ENCODE results near the gene CPT1A. TPM values are rescaled to one million over a fixed set of nuclear protein-coding genes. Genes with fewer than 3 reads are reported as not detected.
A peak's percentile ranks its signal among the peaks of the same experiment; 100 is the strongest.

Gene CPT1A
- total RNA-seq, 1 donor from 2014 or later: 29.2 TPM

DNA sequence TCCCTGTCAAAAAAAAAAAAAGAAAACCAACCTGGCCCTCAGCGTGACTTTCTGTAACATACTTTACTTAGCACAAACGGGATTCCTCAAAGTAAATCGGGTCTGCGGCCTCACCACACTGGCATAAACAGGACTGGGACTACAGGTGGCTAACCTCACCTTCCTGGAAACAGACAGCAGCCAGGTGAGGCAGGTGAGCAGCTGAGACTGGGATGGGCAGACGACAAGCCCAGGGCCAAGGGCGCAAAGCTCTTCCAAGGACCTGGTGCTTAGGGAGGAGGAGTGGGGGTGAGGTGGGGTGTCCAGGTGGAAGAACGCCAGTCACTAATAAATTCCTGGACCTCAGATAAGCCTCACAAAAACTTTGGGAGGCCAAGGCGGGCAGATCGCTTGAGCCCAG lies 15.0 kb downstream of the CPT1A start:
- DNase-seq (ENCODE audit: low read depth) (no peak), FAIRE-seq (no peak)
- Histone ChIP-seq H3K4me3 (ENCODE audit: low read depth, low read length) (no peak overlapping the region), H3K27me3 (ENCODE audit: control insufficient read depth, insufficient read depth, low read length) (no peaks in the 10 kb centered on the region), H3K36me3 (ENCODE audit: control insufficient read depth, insufficient read depth, low read length) (no peaks in the 10 kb centered on the region)
- TF ChIP-seq, protein P1, sequence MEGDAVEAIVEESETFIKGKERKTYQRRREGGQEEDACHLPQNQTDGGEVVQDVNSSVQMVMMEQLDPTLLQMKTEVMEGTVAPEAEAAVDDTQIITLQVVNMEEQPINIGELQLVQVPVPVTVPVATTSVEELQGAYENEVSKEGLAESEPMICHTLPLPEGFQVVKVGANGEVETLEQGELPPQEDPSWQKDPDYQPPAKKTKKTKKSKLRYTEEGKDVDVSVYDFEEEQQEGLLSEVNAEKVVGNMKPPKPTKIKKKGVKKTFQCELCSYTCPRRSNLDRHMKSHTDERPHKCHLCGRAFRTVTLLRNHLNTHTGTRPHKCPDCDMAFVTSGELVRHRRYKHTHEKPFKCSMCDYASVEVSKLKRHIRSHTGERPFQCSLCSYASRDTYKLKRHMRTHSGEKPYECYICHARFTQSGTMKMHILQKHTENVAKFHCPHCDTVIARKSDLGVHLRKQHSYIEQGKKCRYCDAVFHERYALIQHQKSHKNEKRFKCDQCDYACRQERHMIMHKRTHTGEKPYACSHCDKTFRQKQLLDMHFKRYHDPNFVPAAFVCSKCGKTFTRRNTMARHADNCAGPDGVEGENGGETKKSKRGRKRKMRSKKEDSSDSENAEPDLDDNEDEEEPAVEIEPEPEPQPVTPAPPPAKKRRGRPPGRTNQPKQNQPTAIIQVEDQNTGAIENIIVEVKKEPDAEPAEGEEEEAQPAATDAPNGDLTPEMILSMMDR (IDR thresholded peaks at IDR 0.05; ENCODE audit: insufficient read depth, low read length, severe bottlenecking): no peak

DNA sequence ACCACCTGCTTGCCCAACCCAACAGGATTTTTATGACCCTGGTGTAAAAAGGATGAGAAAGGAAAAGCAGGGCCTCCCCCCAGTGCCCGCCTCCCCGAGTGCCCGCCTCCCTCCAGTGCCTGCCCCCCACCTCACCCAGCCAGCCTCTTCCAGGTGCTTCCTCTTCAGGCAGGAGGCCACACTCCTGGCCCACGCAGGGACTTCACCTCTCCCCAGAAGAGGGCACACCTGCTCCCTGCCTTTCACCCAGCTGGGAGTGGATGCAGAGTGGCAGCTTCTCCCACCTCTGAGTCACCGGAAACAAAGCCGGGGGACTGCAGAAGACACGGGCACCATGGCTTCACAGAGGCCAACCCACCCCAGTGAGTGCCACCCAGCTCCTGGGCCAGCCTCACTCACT lies 16.1 kb downstream of the CPT1A start:
- Histone ChIP-seq H3K36me3 (ENCODE audit: control insufficient read depth, insufficient read depth, low read length) (no peaks in the 10 kb centered on the region), H3K4me3 (ENCODE audit: low read depth, low read length) (no peak overlapping the region), H3K27me3 (ENCODE audit: control insufficient read depth, insufficient read depth, low read length) (no peaks in the 10 kb centered on the region)
- no peak for FAIRE-seq
- TF ChIP-seq, protein P1 (IDR thresholded peaks at IDR 0.05; ENCODE audit: insufficient read depth, low read length, severe bottlenecking): peak; percentile 60
- peak; percentile 38 for DNase-seq (ENCODE audit: low read depth)

DNA sequence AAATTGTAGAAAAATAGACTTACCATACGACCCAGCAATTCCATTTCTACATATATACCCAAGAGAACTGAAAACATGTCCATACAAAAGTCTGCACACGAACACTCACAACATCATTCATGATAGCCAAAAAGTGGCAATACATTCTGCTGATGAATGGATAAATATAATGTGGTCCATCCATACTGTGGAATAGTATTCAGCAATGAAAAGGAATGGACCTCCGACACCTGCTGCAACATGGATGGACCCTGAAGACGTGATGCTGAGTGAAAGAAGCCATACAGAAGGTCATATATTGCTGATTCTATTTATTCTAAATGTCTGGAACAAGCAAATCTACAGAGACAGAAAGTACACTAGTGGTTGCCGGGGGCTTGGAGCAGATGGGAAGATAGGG lies 19.2 kb downstream of the CPT1A start:
- H3K4me3 ChIP-seq (ENCODE audit: low read depth, low read length): no peak overlapping the region
- no peak for DNase-seq (ENCODE audit: low read depth)
- no peaks in the 10 kb centered on the region for H3K27me3 ChIP-seq (ENCODE audit: control insufficient read depth, insufficient read depth, low read length)
- TF ChIP-seq, protein P1 (IDR thresholded peaks at IDR 0.05; ENCODE audit: insufficient read depth, low read length, severe bottlenecking): no peak
- FAIRE-seq: no peak
- no peaks in the 10 kb centered on the region for H3K36me3 ChIP-seq (ENCODE audit: control insufficient read depth, insufficient read depth, low read length)

DNA sequence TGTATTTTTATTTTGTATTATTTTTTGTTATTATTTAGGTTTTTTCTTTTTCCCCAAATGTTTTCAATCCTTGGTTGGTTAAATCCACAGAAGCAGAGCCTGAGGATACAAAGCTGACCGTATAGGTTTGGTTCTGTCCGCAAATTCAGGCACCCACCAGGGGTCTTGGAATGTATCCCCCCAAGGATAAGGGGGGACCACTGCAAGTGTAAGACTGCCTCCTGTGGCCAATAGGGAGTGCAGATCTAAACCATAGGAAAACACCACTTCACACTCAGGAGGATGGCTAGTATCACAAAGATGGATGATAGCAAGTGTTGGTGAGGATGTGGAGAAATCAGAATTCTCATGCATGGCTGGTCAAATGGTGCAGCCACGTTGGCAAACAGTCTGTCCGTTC lies 20.0 kb downstream of the CPT1A start:
- no peak for FAIRE-seq
- no peak overlapping the region for H3K4me3 ChIP-seq (ENCODE audit: low read depth, low read length)

DNA sequence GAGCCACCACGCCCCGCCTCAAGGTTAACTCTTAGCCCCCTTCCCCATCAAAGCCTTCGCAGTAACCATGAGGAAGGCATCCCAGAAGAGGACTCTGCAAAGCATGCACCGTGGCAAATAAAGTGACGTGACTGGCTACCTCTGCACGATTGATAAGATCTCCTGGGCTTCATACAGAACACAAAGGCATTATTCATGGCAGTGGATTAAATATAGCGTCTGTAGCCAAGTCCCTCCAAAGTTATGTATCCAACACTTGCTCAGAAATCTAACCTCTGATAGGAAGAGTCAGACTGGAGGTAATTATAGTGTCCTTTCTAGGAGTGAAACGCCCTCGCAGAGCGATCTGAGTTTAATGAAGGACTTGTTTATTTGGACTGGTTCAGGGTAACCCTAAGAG lies 22.4 kb downstream of the CPT1A start:
- FAIRE-seq: no peak
- Histone ChIP-seq H3K27me3 (ENCODE audit: control insufficient read depth, insufficient read depth, low read length) (no peaks in the 10 kb centered on the region), H3K4me3 (ENCODE audit: low read depth, low read length) (no peak overlapping the region), H3K36me3 (ENCODE audit: control insufficient read depth, insufficient read depth, low read length) (peaks cover 1% of the 10 kb centered on the region)
- TF ChIP-seq, protein P1 (IDR thresholded peaks at IDR 0.05; ENCODE audit: insufficient read depth, low read length, severe bottlenecking): no peak
- no peak for DNase-seq (ENCODE audit: low read depth)

More for the DNA sequence above, 20.0 kb downstream of the CPT1A start:
- DNase-seq (ENCODE audit: low read depth): no peak
- TF ChIP-seq, protein P1 (IDR thresholded peaks at IDR 0.05; ENCODE audit: insufficient read depth, low read length, severe bottlenecking): no peak
- no peaks in the 10 kb centered on the region for H3K27me3 ChIP-seq (ENCODE audit: control insufficient read depth, insufficient read depth, low read length)
- H3K36me3 ChIP-seq (ENCODE audit: control insufficient read depth, insufficient read depth, low read length): no peaks in the 10 kb centered on the region

DNA sequence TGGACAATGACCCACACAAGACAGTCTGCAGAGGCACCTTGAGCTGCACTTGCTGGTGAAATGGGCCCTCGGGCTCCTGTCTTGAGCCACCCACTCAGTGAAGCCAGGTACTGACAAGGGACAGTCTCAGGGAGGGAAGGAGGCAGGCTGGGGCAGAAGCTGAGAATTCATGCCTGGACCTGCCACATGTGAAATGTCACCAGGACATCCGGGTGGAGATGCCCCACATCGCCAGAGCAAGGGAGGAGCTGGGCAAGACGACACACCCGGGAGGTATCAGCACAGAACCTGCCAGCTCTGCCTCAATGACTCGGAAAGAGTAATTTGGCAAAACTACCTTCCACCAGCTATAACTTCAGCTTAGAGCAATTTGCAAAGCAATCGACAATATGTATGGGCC lies 23.5 kb downstream of the CPT1A start:
- no peak overlapping the region for H3K4me3 ChIP-seq (ENCODE audit: low read depth, low read length)
- DNase-seq (ENCODE audit: low read depth) (peak; percentile 61), FAIRE-seq (peak; percentile 66)
- H3K27me3 ChIP-seq (ENCODE audit: control insufficient read depth, insufficient read depth, low read length): no peaks in the 10 kb centered on the region
- TF ChIP-seq, protein P1 (IDR thresholded peaks at IDR 0.05; ENCODE audit: insufficient read depth, low read length, severe bottlenecking): no peak
- H3K36me3 ChIP-seq (ENCODE audit: control insufficient read depth, insufficient read depth, low read length): peaks cover 1% of the 10 kb centered on the region

All from bronchial epithelial cell (primary cell).